H9 (cell line): ENCODE measurements around the gene SPHKAP. TPM values are rescaled to one million over a fixed set of nuclear protein-coding genes. Genes with fewer than 3 reads are reported as not detected.

Source experiments
- DNase-seq: peaks from one replicate; pipeline ENCODE4 v3.0.0-alpha.2; 2017
- H2AFZ ChIP-seq: one replicate; pipeline ENCODE4 v1.6.1; 2013; ENCODE audit warnings: mild to moderate bottlenecking, low read length, control low read depth, moderate library complexity
- H2AK5ac ChIP-seq: 2 replicates; pipeline ENCODE4 v1.6.1; 2013; ENCODE audit warnings: low read length, control low read depth, mixed read lengths; ENCODE audit not compliant: insufficient read length
- H2BK120ac ChIP-seq: one replicate; pipeline ENCODE4 v1.6.1; 2013; ENCODE audit warnings: low read depth, mild to moderate bottlenecking, low read length, control low read depth, inconsistent platforms; ENCODE audit not compliant: poor library complexity, severe bottlenecking
- H2BK12ac ChIP-seq: 2 replicates; pipeline ENCODE4 v1.6.1; 2013; ENCODE audit warnings: low read length, control low read depth, mixed read lengths, low read depth; ENCODE audit not compliant: insufficient read length
- H2BK15ac ChIP-seq: 2 replicates; pipeline ENCODE4 v1.6.1; 2013; ENCODE audit warnings: low read depth, low read length, control low read depth
- H2BK20ac ChIP-seq: one replicate; pipeline ENCODE4 v1.6.1; 2013; ENCODE audit warnings: low read depth, mild to moderate bottlenecking, low read length, control low read depth, inconsistent platforms; ENCODE audit not compliant: poor library complexity, severe bottlenecking
- H2BK5ac ChIP-seq: 2 replicates; pipeline ENCODE4 v1.6.1; 2013; ENCODE audit warnings: low read length, control low read depth, mixed read lengths; ENCODE audit not compliant: insufficient read length
- H3K14ac ChIP-seq: 2 replicates; pipeline ENCODE4 v1.6.1; 2013; ENCODE audit warnings: low read length, control low read depth; ENCODE audit not compliant: insufficient read depth
- H3K18ac ChIP-seq: 2 replicates; pipeline ENCODE4 v1.6.1; 2013; ENCODE audit warnings: low read depth, mild to moderate bottlenecking, mixed read lengths, low read length, control low read depth; ENCODE audit not compliant: insufficient read length
- H3K23ac ChIP-seq: 2 replicates; pipeline ENCODE4 v1.6.1; 2013; ENCODE audit warnings: low read length, control low read depth, mixed read lengths, low read depth; ENCODE audit not compliant: insufficient read length
- H3K23me2 ChIP-seq: 2 replicates; pipeline ENCODE4 v1.6.1; 2013; ENCODE audit warnings: low read depth, mild to moderate bottlenecking, mixed read lengths, low read length, control low read depth; ENCODE audit not compliant: insufficient read length, poor library complexity, severe bottlenecking
- H3K27ac ChIP-seq: 2 replicates; pipeline ENCODE4 v1.5.1; 2013; ENCODE audit warnings: low read length, control low read depth, mixed read lengths, low read depth; ENCODE audit not compliant: insufficient read length
- H3K27me3 ChIP-seq: 2 replicates; pipeline ENCODE4 v1.6.1; 2013; ENCODE audit warnings: low read length, control low read depth, inconsistent platforms; ENCODE audit not compliant: insufficient read depth
- H3K4ac ChIP-seq: 2 replicates; pipeline ENCODE4 v1.6.1; 2013; ENCODE audit warnings: low read depth, mild to moderate bottlenecking, control low read depth, inconsistent platforms, low read length, moderate library complexity
- H3K4me1 ChIP-seq: 2 replicates; pipeline ENCODE4 v1.6.1; 2013; ENCODE audit warnings: low read length, control low read depth, inconsistent platforms; ENCODE audit not compliant: insufficient read depth
- H3K4me2 ChIP-seq: 2 replicates; pipeline ENCODE4 v1.6.1; 2013; ENCODE audit warnings: low read length, control low read depth, mixed read lengths; ENCODE audit not compliant: insufficient read length, insufficient read depth
- H3K56ac ChIP-seq: 2 replicates; pipeline ENCODE4 v1.6.1; 2013; ENCODE audit warnings: low read depth, mild to moderate bottlenecking, mixed read lengths, low read length, control low read depth; ENCODE audit not compliant: insufficient read length
- H3K79me1 ChIP-seq: 2 replicates; pipeline ENCODE4 v1.6.1; 2013; ENCODE audit warnings: low read depth, mild to moderate bottlenecking, moderate library complexity, low read length, control low read depth, inconsistent platforms; ENCODE audit not compliant: insufficient read depth, poor library complexity, severe bottlenecking
- H3K79me2 ChIP-seq: 2 replicates; pipeline ENCODE4 v1.6.1; 2013; ENCODE audit warnings: low read length, control low read depth, inconsistent platforms; ENCODE audit not compliant: insufficient read depth
- H3K9ac ChIP-seq: 2 replicates; pipeline ENCODE4 v1.6.1; 2013; ENCODE audit warnings: low read length, control low read depth, mixed read lengths; ENCODE audit not compliant: insufficient read length; ENCODE audit errors: extremely low read depth
- H3K9me3 ChIP-seq: one replicate; pipeline ENCODE4 v1.6.1; 2013; ENCODE audit warnings: low read depth, low read length, inconsistent platforms; ENCODE audit not compliant: control insufficient read depth
- H3T11ph ChIP-seq: one replicate; pipeline ENCODE4 v1.6.1; 2013; ENCODE audit warnings: mild to moderate bottlenecking, low read length, control low read depth, inconsistent platforms
- H4K20me1 ChIP-seq: one replicate; pipeline ENCODE4 v1.6.1; 2013; ENCODE audit not compliant: control insufficient read depth, insufficient read length, insufficient read depth
- H4K5ac ChIP-seq: 2 replicates; pipeline ENCODE4 v1.6.1; 2013; ENCODE audit warnings: low read depth, mild to moderate bottlenecking, mixed read lengths, low read length, control low read depth; ENCODE audit not compliant: insufficient read length
- H4K8ac ChIP-seq: replicated peaks from 2 replicates; pipeline ENCODE4 v1.6.1; 2013; ENCODE audit warnings: low read length, control low read depth, mixed read lengths, low read depth; ENCODE audit not compliant: insufficient read length
- H4K91ac ChIP-seq: 2 replicates; pipeline ENCODE4 v1.6.1; 2013; ENCODE audit warnings: low read depth, mild to moderate bottlenecking, moderate library complexity, mixed read lengths, low read length, control low read depth; ENCODE audit not compliant: insufficient read length
- H3K27ac Mint-ChIP-seq, 3 experiments: 2 replicates in 2 of 3; 3 replicates in 1 of 3; pipeline ENCODE4 v1.8.0; 2020 to 2021; ENCODE audit warnings: mixed read lengths in 3 of 3, mild to moderate bottlenecking in 1 of 3, moderate library complexity in 1 of 3
- H3K27me3 Mint-ChIP-seq: 2 replicates; pipeline ENCODE4 v1.8.0; 2021; ENCODE audit warnings: low read depth, mild to moderate bottlenecking, moderate library complexity, mixed read lengths
- H3K36me3 Mint-ChIP-seq, 3 experiments: 2 replicates in 2 of 3; 3 replicates in 1 of 3; pipeline ENCODE4 v1.8.0; 2020 to 2021; ENCODE audit warnings: low read depth in 3 of 3, mixed read lengths in 3 of 3; ENCODE audit not compliant: insufficient read depth in 1 of 3
- H3K4me1 Mint-ChIP-seq, 2 experiments: 2 replicates each; pipeline ENCODE4 v1.8.0; 2020; ENCODE audit warnings: mixed read lengths in 2 of 2
- H3K4me3 Mint-ChIP-seq, 2 experiments: 2 replicates in 1 of 2; 3 replicates in 1 of 2; pipeline ENCODE4 v1.8.0; 2020 to 2021; ENCODE audit warnings: mild to moderate bottlenecking in 2 of 2, mixed read lengths in 2 of 2, moderate library complexity in 1 of 2
- H3K9me3 Mint-ChIP-seq, 2 experiments: 2 replicates in 1 of 2; 3 replicates in 1 of 2; pipeline ENCODE4 v1.8.0; 2020; ENCODE audit warnings: mild to moderate bottlenecking in 2 of 2, mixed read lengths in 2 of 2, moderate library complexity in 1 of 2
- WGBS: extraction: QIAGEN DNeasy Blood & Tissue Kit; methylation state at CpG from one replicate; pipeline ENCODE4 v1.1.7; 2013; ENCODE audit warnings: missing lambda C conversion rate, low lambda C conversion rate, mixed read lengths; ENCODE audit not compliant: insufficient read length; ENCODE audit errors: extremely low coverage; 5-methylcytosine and 5-hydroxymethylcytosine counted together
- total RNA-seq: library from RNA; stranded (reverse); gene quantifications from 2 replicates; pipeline ENCODE4 v1.2.1, GENCODE V29; 2021
- TF ChIP-seq, protein P1 (sequence below): fragments of 200-600 bp; sonication (generic); conservative IDR thresholded peaks from 3 replicates; pipeline ENCODE4 v1.8.0; 2021; ENCODE audit warnings: antibody characterized with exemption, mild to moderate bottlenecking

The SPHKAP gene
- total RNA-seq, 1 experiment from 2014 or later: not detected

GRCh38 chr2:227990937-227991336 lies 190.6 kb downstream of the SPHKAP start:
- Histone ChIP-seq H3K4me2 (no peak overlapping the region), H3K14ac (no peak overlapping the region), H3K23ac (no peak overlapping the region), H3K27me3 (no peaks in the 10 kb centered on the region), H2BK20ac (no peak overlapping the region), H2AFZ (no peak overlapping the region), H4K20me1 (no peaks in the 10 kb centered on the region), H3K9me3 (no peaks in the 10 kb centered on the region), H3K27ac (no peak overlapping the region), H2BK120ac (no peak overlapping the region), H3K4me1 (no peaks in the 10 kb centered on the region), H4K5ac (no peak overlapping the region), H2AK5ac (no peak overlapping the region), H3K23me2 (no peaks in the 10 kb centered on the region), H3K79me1 (no peaks in the 10 kb centered on the region), H3K56ac (no peak overlapping the region), H3K4ac (no peak overlapping the region), H4K91ac (no peak overlapping the region), H2BK15ac (no peak overlapping the region), H2BK12ac (no peak overlapping the region), H3K9ac (no peak overlapping the region), H3K18ac (no peak overlapping the region), H3K79me2 (no peaks in the 10 kb centered on the region), H4K8ac (no peak overlapping the region), H2BK5ac (no peak overlapping the region), H3T11ph (no peak overlapping the region)
- Mint-ChIP-seq H3K4me3 (no peak overlapping the region), H3K27me3 (no peaks in the 10 kb centered on the region), H3K4me1 (peaks cover 2 to 8% of the 10 kb centered on the region in 2 experiments; a peak in 3 of 4 replicates), H3K27ac (no peak overlapping the region), H3K9me3 (0 out of 5 replicates have a peak, but pooled peaks cover 0 to 6% of the 10 kb centered on the region in 2 experiments), H3K36me3 (no peaks in the 10 kb centered on the region)
- no peak for DNase-seq
- WGBS: no CpG with 5 or more reads among the region's 4 CpGs
- TF ChIP-seq, protein P1, sequence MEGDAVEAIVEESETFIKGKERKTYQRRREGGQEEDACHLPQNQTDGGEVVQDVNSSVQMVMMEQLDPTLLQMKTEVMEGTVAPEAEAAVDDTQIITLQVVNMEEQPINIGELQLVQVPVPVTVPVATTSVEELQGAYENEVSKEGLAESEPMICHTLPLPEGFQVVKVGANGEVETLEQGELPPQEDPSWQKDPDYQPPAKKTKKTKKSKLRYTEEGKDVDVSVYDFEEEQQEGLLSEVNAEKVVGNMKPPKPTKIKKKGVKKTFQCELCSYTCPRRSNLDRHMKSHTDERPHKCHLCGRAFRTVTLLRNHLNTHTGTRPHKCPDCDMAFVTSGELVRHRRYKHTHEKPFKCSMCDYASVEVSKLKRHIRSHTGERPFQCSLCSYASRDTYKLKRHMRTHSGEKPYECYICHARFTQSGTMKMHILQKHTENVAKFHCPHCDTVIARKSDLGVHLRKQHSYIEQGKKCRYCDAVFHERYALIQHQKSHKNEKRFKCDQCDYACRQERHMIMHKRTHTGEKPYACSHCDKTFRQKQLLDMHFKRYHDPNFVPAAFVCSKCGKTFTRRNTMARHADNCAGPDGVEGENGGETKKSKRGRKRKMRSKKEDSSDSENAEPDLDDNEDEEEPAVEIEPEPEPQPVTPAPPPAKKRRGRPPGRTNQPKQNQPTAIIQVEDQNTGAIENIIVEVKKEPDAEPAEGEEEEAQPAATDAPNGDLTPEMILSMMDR: no peak
